GM23338 (cell line): ENCODE data around the gene STX10. TPM values are rescaled to one million over a fixed set of nuclear protein-coding genes. Genes with fewer than 3 reads are reported as not detected.

ENCODE experiments used
- ATAC-seq: fragments of 200-7000 bp; cut with Tn5 transposase; 3 replicates; pipeline ENCODE4 v1.9.1; 2020
- DNase-seq: peaks from one replicate; pipeline ENCODE4 v3.0.0-alpha.2; 2015; ENCODE audit warnings: low spot score
- H2AFZ ChIP-seq: fragments of 200-600 bp; sonication (generic); 2 replicates; pipeline ENCODE4 v1.8.0; 2016; ENCODE audit warnings: antibody characterized with exemption, mild to moderate bottlenecking, moderate library complexity
- H3F3A ChIP-seq: fragments of 200-600 bp; sonication (generic); replicated peaks from 2 replicates; pipeline ENCODE4 v1.8.0; 2017; ENCODE audit warnings: antibody characterized with exemption, mixed run types, low read depth
- H3K27ac ChIP-seq: fragments of 200-600 bp; sonication (generic); 2 replicates; pipeline ENCODE4 v1.6.1; 2016; ENCODE audit warnings: low read depth
- H3K27me3 ChIP-seq: fragments of 200-600 bp; sonication (generic); 2 replicates; pipeline ENCODE4 v1.8.0; 2016; ENCODE audit warnings: mild to moderate bottlenecking, mixed run types, moderate library complexity; ENCODE audit not compliant: insufficient read depth
- H3K36me3 ChIP-seq: fragments of 200-600 bp; sonication (generic); 2 replicates; pipeline ENCODE4 v1.8.0; 2016; ENCODE audit warnings: mild to moderate bottlenecking; ENCODE audit not compliant: insufficient read depth
- H3K4me1 ChIP-seq: fragments of 200-600 bp; sonication (generic); 2 replicates; pipeline ENCODE4 v1.8.0; 2016; ENCODE audit warnings: mild to moderate bottlenecking, moderate library complexity; ENCODE audit not compliant: insufficient read depth
- H3K4me2 ChIP-seq: fragments of 200-600 bp; sonication (generic); 2 replicates; pipeline ENCODE4 v1.7.1; 2017; ENCODE audit warnings: mixed run types
- H3K4me3 ChIP-seq: fragments of 200-600 bp; sonication (generic); 2 replicates; pipeline ENCODE4 v1.6.1; 2016; ENCODE audit warnings: mixed run types
- H3K79me2 ChIP-seq: fragments of 200-600 bp; sonication (generic); replicated peaks from 2 replicates; pipeline ENCODE4 v1.8.0; 2017; ENCODE audit warnings: mild to moderate bottlenecking; ENCODE audit not compliant: insufficient read depth
- H3K9me2 ChIP-seq: fragments of 200-600 bp; sonication (generic); 2 replicates; pipeline ENCODE4 v1.8.0; 2017; ENCODE audit not compliant: insufficient read depth
- H4K20me1 ChIP-seq: fragments of 200-600 bp; sonication (generic); replicated peaks from 2 replicates; pipeline ENCODE4 v1.8.0; 2017; ENCODE audit warnings: mild to moderate bottlenecking; ENCODE audit not compliant: insufficient read depth
- H3K27ac Mint-ChIP-seq: 2 replicates; pipeline ENCODE4 v1.8.0; 2020; ENCODE audit warnings: inconsistent platforms, mild to moderate bottlenecking, moderate library complexity, mixed read lengths
- H3K27me3 Mint-ChIP-seq: 3 replicates; pipeline ENCODE4 v1.8.0; 2022; ENCODE audit warnings: low read depth, mild to moderate bottlenecking, moderate library complexity, mixed read lengths, inconsistent platforms; ENCODE audit not compliant: insufficient read depth, poor library complexity
- H3K36me3 Mint-ChIP-seq: 3 replicates; pipeline ENCODE4 v1.8.0; 2021; ENCODE audit warnings: low read depth, mild to moderate bottlenecking, inconsistent platforms, moderate library complexity, mixed read lengths
- H3K4me1 Mint-ChIP-seq: 3 replicates; pipeline ENCODE4 v1.8.0; 2020; ENCODE audit warnings: mild to moderate bottlenecking, inconsistent platforms, mixed read lengths
- H3K4me3 Mint-ChIP-seq: 3 replicates; pipeline ENCODE4 v1.8.0; 2021; ENCODE audit warnings: moderate library complexity, mild to moderate bottlenecking, inconsistent platforms, mixed read lengths
- H3K9me3 Mint-ChIP-seq: 3 replicates; pipeline ENCODE4 v1.8.0; 2020; ENCODE audit warnings: moderate library complexity, mild to moderate bottlenecking, inconsistent platforms, mixed read lengths
- CREB1 ChIP-seq: fragments of 250-450 bp; sonication (Bioruptor Pico); IDR thresholded peaks from 2 replicates; pipeline ENCODE4 v1.5.0; 2020; ENCODE audit warnings: low read depth, mild to moderate bottlenecking, moderate library complexity
- ETS1 ChIP-seq: IDR thresholded peaks from 2 replicates; pipeline ENCODE4 v1.6.1; 2016; ENCODE audit warnings: antibody characterized with exemption
- EZH2 ChIP-seq: fragments of 200-600 bp; sonication (generic); IDR thresholded peaks from one replicate; pipeline ENCODE4 v1.8.0; 2017; ENCODE audit warnings: antibody characterized with exemption, mild to moderate bottlenecking, low read depth; ENCODE audit not compliant: unreplicated experiment
- EZH2phosphoT487 ChIP-seq: fragments of 200-600 bp; sonication (generic); IDR thresholded peaks from one replicate; pipeline ENCODE4 v1.8.1; 2018; ENCODE audit warnings: antibody characterized with exemption; ENCODE audit not compliant: unreplicated experiment
- NANOG ChIP-seq: IDR thresholded peaks from 2 replicates; pipeline ENCODE4 v1.6.1; 2016; ENCODE audit warnings: antibody characterized with exemption, borderline replicate concordance
- POLR2AphosphoS5 ChIP-seq: IDR thresholded peaks from 2 replicates; pipeline ENCODE4 v1.6.1; 2016; ENCODE audit warnings: antibody characterized with exemption, low read depth
- REST ChIP-seq: IDR thresholded peaks from one replicate; pipeline ENCODE4 v1.6.1; 2018; ENCODE audit warnings: antibody characterized with exemption; ENCODE audit not compliant: unreplicated experiment
- ZNF114 ChIP-seq: fragments of 250-450 bp; sonication (Bioruptor Pico); IDR thresholded peaks from 2 replicates; pipeline ENCODE4 v1.5.0; 2020; ENCODE audit warnings: mild to moderate bottlenecking, moderate library complexity
- ZNF462 ChIP-seq: fragments of 250-450 bp; sonication (Bioruptor Pico); IDR thresholded peaks from 2 replicates; pipeline ENCODE4 v1.5.0; 2020; ENCODE audit warnings: mild to moderate bottlenecking, moderate library complexity
- polyA plus RNA-seq: library from polyadenylated mRNA; unstranded; fragments of >200 nt; fragmentation: Nextera tagmentation; extraction: Ambion mirVana; gene quantifications from 2 replicates; pipeline ENCODE4 v1.2.1, GENCODE V29; 2016
- total RNA-seq: library from RNA; depleted of rRNA; stranded (reverse); fragments of >200 nt; shearing (Covaris generic); gene quantifications from 2 replicates; pipeline ENCODE4 v1.2.3, GENCODE V29; 2014

STX10 gene
- total and polyA plus RNA-seq, 2 experiments from 2014 or later = 42.8 to 55.9 TPM

GRCh38 chr19:13127811-13128575 lies 22.2 kb downstream of the STX10 start (continued):
- TF ChIP-seq ZNF462 (CRISPR knock-in tag) (no peak), NANOG (no peak), ETS1 (no peak), EZH2 (no peak)

GRCh38 chr19:13127051-13127450 lies 23.1 kb downstream of the STX10 start:
- ATAC-seq (no peak), DNase-seq (no peak)
- H3K4me1 Mint-ChIP-seq = peaks cover 17% of the 10 kb centered on the region
- H3K4me1 ChIP-seq = no peaks in the 10 kb centered on the region
- H3K79me2 ChIP-seq = peaks cover 100% of the 10 kb centered on the region
- no peak overlapping the region for H3K27ac Mint-ChIP-seq
- H3K9me2 ChIP-seq = no peaks in the 10 kb centered on the region
- H3K27me3 Mint-ChIP-seq = peaks cover 13% of the 10 kb centered on the region
- H3F3A ChIP-seq = no peaks in the 10 kb centered on the region; the same call in 1 of the 2 replicates
- H3K4me3 Mint-ChIP-seq = no peak overlapping the region
- no peak overlapping the region for H3K4me2 ChIP-seq
- no peaks in the 10 kb centered on the region for H3K27me3 ChIP-seq
- no peaks in the 10 kb centered on the region for H3K36me3 ChIP-seq
- H3K27ac ChIP-seq = no peak overlapping the region
- H3K4me3 ChIP-seq = no peak overlapping the region
- peaks cover 35% of the 10 kb centered on the region for H3K36me3 Mint-ChIP-seq
- no peak overlapping the region for H2AFZ ChIP-seq
- peaks cover 93% of the 10 kb centered on the region for H4K20me1 ChIP-seq
- H3K9me3 Mint-ChIP-seq = no peaks in the 10 kb centered on the region; the same call in 2 of the 3 replicates
- TF ChIP-seq POLR2AphosphoS5 (no peak), CREB1 (CRISPR knock-in tag) (no peak), ZNF114 (no peak), ETS1 (no peak), REST (no peak), EZH2phosphoT487 (no peak)
